Measurements from ENCODE around the gene DNAJC16. TPM values are rescaled to one million over a fixed set of nuclear protein-coding genes. Genes with fewer than 3 reads are reported as not detected.

DNAJC16 gene
- total RNA-seq, 5 donors from 2014 or later (not counting 1 experiment from before 2014, with no cell fraction given): 16.5 to 27.0 (median 22.4) TPM

- ChIA-PET CTCF (no interaction called here), POLR2A (no interaction called here)
- no peaks in the 10 kb centered on the region for H3K9me3 Mint-ChIP-seq
- H3K9me3 ChIP-seq: no peaks in the 10 kb centered on the region
- 93% methylated on average over 8 of the region's 17 CpGs for WGBS (ENCODE audit: insufficient coverage)
- H3K27me3 Mint-ChIP-seq: no peaks in the 10 kb centered on the region
- ATAC-seq (replicated peaks in 1 of 4): no peak
- H3K4me1 ChIP-seq (ENCODE audit: control insufficient read depth in 1 of 2, extremely low read depth in 1 of 2, insufficient read depth in 2 of 2, low read length in 2 of 2): no peaks in the 10 kb centered on the region
- peaks cover 5 to 27% of the 10 kb centered on the region in 2 donors for H3K36me3 ChIP-seq (ENCODE audit: control insufficient read depth in 2 of 2, extremely low read depth in 1 of 2, insufficient read depth in 1 of 2, low read length in 1 of 2)
- H3K4me3 Mint-ChIP-seq: no peak overlapping the region
- H3K27ac Mint-ChIP-seq: no peak overlapping the region
- H3K36me3 Mint-ChIP-seq: peaks cover 20% of the 10 kb centered on the region
- peaks cover 0 to 7% (median 5%) of the 10 kb centered on the region in 3 donors for H3K4me1 Mint-ChIP-seq
- H3K4me3 ChIP-seq (ENCODE audit: control insufficient read depth in 1 of 2, extremely low read depth in 1 of 2, low read length in 1 of 2): no peak overlapping the region
- no peak overlapping the region for H3K27ac ChIP-seq (ENCODE audit: low read length)
- DNase-seq: no peak
- no peaks in the 10 kb centered on the region for H3K27me3 ChIP-seq (replicated peaks in 1 of 2; ENCODE audit: control insufficient read depth in 2 of 2, extremely low read depth in 1 of 2, insufficient read depth in 2 of 2, low read length in 1 of 2)
Observed at GRCh38 chr1:15506831-15507230, 19.8 kb upstream of the DNAJC16 start.

- no peaks in the 10 kb centered on the region for H3K27me3 Mint-ChIP-seq
- H3K9me3 Mint-ChIP-seq: no peaks in the 10 kb centered on the region
- peaks cover 0 to 7% (median 5%) of the 10 kb centered on the region in 3 donors for H3K4me1 Mint-ChIP-seq
- no peak overlapping the region for H3K27ac Mint-ChIP-seq
- DNase-seq (no peak), ATAC-seq (replicated peaks in 1 of 4) (no peak)
- WGBS (ENCODE audit: insufficient coverage): 91% methylated on average over 2 of the region's 5 CpGs
- H3K9me3 ChIP-seq: no peaks in the 10 kb centered on the region
- H3K4me3 ChIP-seq (ENCODE audit: control insufficient read depth in 1 of 2, extremely low read depth in 1 of 2, low read length in 1 of 2): no peak overlapping the region
- peaks cover 24% of the 10 kb centered on the region for H3K36me3 Mint-ChIP-seq
- no peaks in the 10 kb centered on the region for H3K4me1 ChIP-seq (ENCODE audit: control insufficient read depth in 1 of 2, extremely low read depth in 1 of 2, insufficient read depth in 2 of 2, low read length in 2 of 2)
- ChIA-PET POLR2A (no interaction called here), CTCF (no interaction called here)
- no peaks in the 10 kb centered on the region for H3K27me3 ChIP-seq (replicated peaks in 1 of 2; ENCODE audit: control insufficient read depth in 2 of 2, extremely low read depth in 1 of 2, insufficient read depth in 2 of 2, low read length in 1 of 2)
- H3K36me3 ChIP-seq (ENCODE audit: control insufficient read depth in 2 of 2, extremely low read depth in 1 of 2, insufficient read depth in 1 of 2, low read length in 1 of 2): peaks cover 5 to 27% of the 10 kb centered on the region in 2 donors
- no peak overlapping the region for H3K4me3 Mint-ChIP-seq
- no peak overlapping the region for H3K27ac ChIP-seq (ENCODE audit: low read length)
Observed at GRCh38 chr1:15507278-15507677, 19.4 kb upstream of the DNAJC16 start.

DNA sequence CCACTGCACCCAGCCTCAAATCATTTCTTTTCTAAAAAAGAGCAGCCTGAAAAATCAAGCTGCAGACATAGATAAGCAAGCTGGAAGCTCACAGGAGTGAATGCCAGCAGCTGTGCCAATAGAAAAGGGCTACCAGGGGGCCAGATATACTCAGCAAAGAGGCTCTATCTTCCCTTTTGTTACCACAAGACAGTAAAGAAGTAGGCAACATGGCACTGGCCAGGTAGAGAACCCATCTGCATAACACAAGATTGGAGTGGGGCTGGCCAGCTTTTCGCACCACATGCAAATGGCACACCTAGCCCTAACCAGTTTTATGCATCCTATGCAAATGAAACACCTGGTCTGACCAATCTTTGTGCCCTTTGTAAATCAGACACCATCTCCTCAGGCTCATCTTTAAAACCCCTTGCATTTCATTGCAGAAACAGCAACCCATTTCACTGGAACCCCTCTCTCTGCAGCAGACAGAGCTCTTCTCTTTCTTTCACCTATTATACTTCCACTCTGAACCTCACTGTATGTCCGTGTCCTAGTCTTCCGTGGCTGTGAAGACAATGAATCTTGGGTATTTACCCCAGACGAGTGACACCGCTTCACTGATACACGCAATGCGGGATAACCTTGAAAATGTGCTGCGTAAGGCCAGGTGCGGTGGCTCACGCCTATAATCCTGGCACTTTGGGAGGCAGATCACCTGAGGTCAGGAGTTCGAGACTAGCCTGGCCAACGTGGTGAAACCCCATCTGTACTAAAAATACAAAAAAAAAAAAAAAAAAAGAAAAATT is 17.8 kb upstream of the DNAJC16 start:
- H3K27me3 ChIP-seq (replicated peaks in 1 of 2; ENCODE audit: control insufficient read depth in 2 of 2, extremely low read depth in 1 of 2, insufficient read depth in 2 of 2, low read length in 1 of 2): no peaks in the 10 kb centered on the region
- H3K9me3 ChIP-seq: no peaks in the 10 kb centered on the region
- Mint-ChIP-seq H3K4me3 (no peak overlapping the region), H3K27me3 (no peaks in the 10 kb centered on the region), H3K4me1 (peaks cover 4 to 8% (median 5%) of the 10 kb centered on the region in 3 donors), H3K36me3 (peaks cover 35% of the 10 kb centered on the region), H3K27ac (no peak overlapping the region), H3K9me3 (no peaks in the 10 kb centered on the region)
- no peak overlapping the region for H3K27ac ChIP-seq (ENCODE audit: low read length)
- no peak overlapping the region for H3K4me3 ChIP-seq (ENCODE audit: control insufficient read depth in 1 of 2, extremely low read depth in 1 of 2, low read length in 1 of 2)
- ChIA-PET POLR2A (interaction anchor here in 1 of 2 donors (0.5 kb wide), 1 partner anchor 85 kb away, joined by 3 read pairs; no protein-coding TSS in a partner anchor), CTCF (no interaction called here)
- DNase-seq: no peak
- ATAC-seq (replicated peaks in 1 of 4): no peak
- H3K36me3 ChIP-seq (ENCODE audit: control insufficient read depth in 2 of 2, extremely low read depth in 1 of 2, insufficient read depth in 1 of 2, low read length in 1 of 2): peaks cover 5 to 23% of the 10 kb centered on the region in 2 donors
- H3K4me1 ChIP-seq (ENCODE audit: control insufficient read depth in 1 of 2, extremely low read depth in 1 of 2, insufficient read depth in 2 of 2, low read length in 2 of 2): no peaks in the 10 kb centered on the region
- WGBS (ENCODE audit: insufficient coverage): over 99% methylated on average over 9 of the region's 12 CpGs

DNA sequence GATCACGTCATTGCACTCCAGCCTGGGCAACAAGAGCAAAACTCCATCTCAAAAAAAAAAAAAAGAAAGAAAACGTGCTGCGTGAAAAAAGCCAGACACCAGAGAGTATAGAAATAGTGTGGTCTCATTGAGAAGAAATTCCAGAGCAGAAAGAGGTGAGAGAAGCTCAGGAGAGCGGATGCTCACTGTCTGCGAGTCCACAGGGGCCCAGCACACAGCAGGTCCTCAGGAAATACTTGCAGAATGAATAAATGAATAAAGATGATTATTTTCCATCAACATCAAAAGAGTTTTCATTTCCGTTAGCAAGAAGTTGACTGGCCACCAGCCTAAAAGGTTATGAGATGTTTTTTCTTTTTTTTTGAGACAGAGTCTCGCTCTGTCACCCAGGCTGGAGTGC is 17.1 kb upstream of the DNAJC16 start:
- DNase-seq: no peak
- no peak overlapping the region for H3K27ac ChIP-seq (ENCODE audit: low read length)
- H3K4me3 ChIP-seq (ENCODE audit: control insufficient read depth in 1 of 2, extremely low read depth in 1 of 2, low read length in 1 of 2): no peak overlapping the region
- no peaks in the 10 kb centered on the region for H3K27me3 Mint-ChIP-seq
- H3K4me1 Mint-ChIP-seq: peaks cover 5 to 15% (median 10%) of the 10 kb centered on the region in 3 donors
- H3K4me3 Mint-ChIP-seq: no peak overlapping the region
- peaks cover 40% of the 10 kb centered on the region for H3K36me3 Mint-ChIP-seq
- WGBS (ENCODE audit: insufficient coverage): no CpG with 5 or more reads among the region's 7 CpGs
- POLR2A ChIA-PET: no interaction called here
- peaks cover 0 to under 1% of the 10 kb centered on the region in 2 experiments for H3K4me1 ChIP-seq (ENCODE audit: control insufficient read depth in 1 of 2, extremely low read depth in 1 of 2, insufficient read depth in 2 of 2, low read length in 2 of 2)
- no peaks in the 10 kb centered on the region for H3K27me3 ChIP-seq (replicated peaks in 1 of 2; ENCODE audit: control insufficient read depth in 2 of 2, extremely low read depth in 1 of 2, insufficient read depth in 2 of 2, low read length in 1 of 2)
- peaks cover 0 to 24% of the 10 kb centered on the region in 2 donors for H3K36me3 ChIP-seq (ENCODE audit: control insufficient read depth in 2 of 2, extremely low read depth in 1 of 2, insufficient read depth in 1 of 2, low read length in 1 of 2)
- no peaks in the 10 kb centered on the region for H3K9me3 Mint-ChIP-seq
- no peak for ATAC-seq (replicated peaks in 1 of 4)
- H3K9me3 ChIP-seq: no peaks in the 10 kb centered on the region
- CTCF ChIA-PET: no interaction called here
- H3K27ac Mint-ChIP-seq: no peak overlapping the region

DNA sequence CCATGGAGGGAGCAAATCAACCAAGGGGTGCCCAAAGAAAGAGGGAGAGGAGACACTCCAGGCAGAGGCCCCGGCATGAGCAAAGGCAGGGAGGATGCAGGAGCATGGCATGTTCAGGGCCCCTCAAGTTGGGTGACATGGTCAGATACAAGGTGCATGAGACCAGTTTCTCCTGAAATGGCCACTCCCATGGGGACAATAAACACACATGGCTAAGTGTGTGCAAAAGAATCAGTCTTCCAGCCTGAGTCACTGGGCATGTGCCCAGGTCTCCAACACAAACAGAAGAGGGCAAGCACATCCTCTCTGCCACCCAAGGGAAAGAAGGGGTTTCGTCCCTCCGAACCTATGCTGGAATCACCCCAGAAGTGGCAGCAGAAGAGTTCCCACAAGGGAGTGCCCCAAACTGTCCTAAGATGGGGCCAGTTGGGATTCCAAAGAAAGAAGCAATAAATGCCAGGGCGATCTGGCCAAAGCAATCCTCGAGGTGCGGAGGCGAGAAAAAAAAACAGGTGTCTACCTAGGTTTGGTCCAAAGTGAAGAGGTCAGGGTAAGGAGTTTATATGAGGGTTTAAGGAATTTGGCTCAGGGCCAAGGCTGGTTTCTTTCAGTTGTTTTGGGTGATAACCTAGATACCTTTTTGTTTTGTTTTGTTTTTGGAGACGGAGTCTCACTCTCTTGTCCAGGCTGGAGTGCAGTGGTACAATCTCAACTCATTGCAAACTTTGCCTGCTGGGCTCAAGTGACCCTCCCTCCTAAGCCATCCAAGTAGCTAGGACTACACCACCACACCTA is 15.8 kb upstream of the DNAJC16 start:
- ATAC-seq (replicated peaks in 1 of 4) (no peak), DNase-seq (no peak)
- Histone ChIP-seq H3K36me3 (ENCODE audit: control insufficient read depth in 2 of 2, extremely low read depth in 1 of 2, insufficient read depth in 1 of 2, low read length in 1 of 2) (peaks cover 0 to 15% of the 10 kb centered on the region in 2 donors), H3K27ac (ENCODE audit: low read length) (no peak overlapping the region), H3K9me3 (no peaks in the 10 kb centered on the region), H3K27me3 (replicated peaks in 1 of 2; ENCODE audit: control insufficient read depth in 2 of 2, extremely low read depth in 1 of 2, insufficient read depth in 2 of 2, low read length in 1 of 2) (no peaks in the 10 kb centered on the region), H3K4me3 (ENCODE audit: control insufficient read depth in 1 of 2, extremely low read depth in 1 of 2, low read length in 1 of 2) (no peak overlapping the region), H3K4me1 (ENCODE audit: control insufficient read depth in 1 of 2, extremely low read depth in 1 of 2, insufficient read depth in 2 of 2, low read length in 2 of 2) (peaks cover 2 to 7% of the 10 kb centered on the region in 2 experiments)
- ChIA-PET POLR2A (no interaction called here), CTCF (no interaction called here)
- 99% methylated on average over 7 of the region's 8 CpGs for WGBS (ENCODE audit: insufficient coverage)
- H3K36me3 Mint-ChIP-seq: peaks cover 46% of the 10 kb centered on the region
- H3K27ac Mint-ChIP-seq: no peak overlapping the region
- no peak overlapping the region for H3K4me3 Mint-ChIP-seq
- no peaks in the 10 kb centered on the region for H3K9me3 Mint-ChIP-seq
- peaks cover 12 to 24% (median 20%) of the 10 kb centered on the region in 3 donors for H3K4me1 Mint-ChIP-seq
- no peaks in the 10 kb centered on the region for H3K27me3 Mint-ChIP-seq

GRCh38 chr1:15513192-15513591 is 13.5 kb upstream of the DNAJC16 start:
- Histone ChIP-seq H3K27me3 (replicated peaks in 1 of 2; ENCODE audit: control insufficient read depth in 2 of 2, extremely low read depth in 1 of 2, insufficient read depth in 2 of 2, low read length in 1 of 2) (no peaks in the 10 kb centered on the region), H3K9me3 (no peaks in the 10 kb centered on the region), H3K36me3 (ENCODE audit: control insufficient read depth in 2 of 2, extremely low read depth in 1 of 2, insufficient read depth in 1 of 2, low read length in 1 of 2) (peaks cover 3 to 6% of the 10 kb centered on the region in 2 donors), H3K27ac (ENCODE audit: low read length) (no peak overlapping the region), H3K4me3 (ENCODE audit: control insufficient read depth in 1 of 2, extremely low read depth in 1 of 2, low read length in 1 of 2) (no peak overlapping the region), H3K4me1 (ENCODE audit: control insufficient read depth in 1 of 2, extremely low read depth in 1 of 2, insufficient read depth in 2 of 2, low read length in 2 of 2) (peaks cover 2 to 7% of the 10 kb centered on the region in 2 experiments)
- ATAC-seq (replicated peaks in 1 of 4) (no peak), DNase-seq (no peak)
- Mint-ChIP-seq H3K36me3 (peaks cover 56% of the 10 kb centered on the region), H3K4me1 (peaks cover 18 to 28% (median 24%) of the 10 kb centered on the region in 3 donors), H3K27me3 (no peaks in the 10 kb centered on the region), H3K9me3 (no peaks in the 10 kb centered on the region), H3K27ac (no peak overlapping the region), H3K4me3 (no peak overlapping the region)
- 94% methylated on average over 3 of the region's 4 CpGs for WGBS (ENCODE audit: insufficient coverage)
- POLR2A ChIA-PET: no interaction called here
- CTCF ChIA-PET: interaction anchor here in 1 of 2 donors (0.6 kb wide), 1 partner anchor 152 kb away, joined by 3 read pairs; no protein-coding TSS in a partner anchor
